Stimulated activated CD8-positive, alpha-beta memory T cell treated with anti-CD3 and anti-CD28 coated beads, Interleukin-12 subunit alpha, Interleukin-12 subunit beta, amount 100 ng/mL, for 1 hour (primary cell): ENCODE measurements around the gene ODC1.
"Not testable (repeated sequence)": the region's sequence is repeated elsewhere in the genome, so short reads cannot be mapped to it uniquely, and the experiment has no call there.

Experiments
- DNase-seq: peaks from one replicate; pipeline ENCODE4 v3.0.0-alpha.2; 2020; ENCODE audit warnings: low read depth

Gene ODC1

DNA sequence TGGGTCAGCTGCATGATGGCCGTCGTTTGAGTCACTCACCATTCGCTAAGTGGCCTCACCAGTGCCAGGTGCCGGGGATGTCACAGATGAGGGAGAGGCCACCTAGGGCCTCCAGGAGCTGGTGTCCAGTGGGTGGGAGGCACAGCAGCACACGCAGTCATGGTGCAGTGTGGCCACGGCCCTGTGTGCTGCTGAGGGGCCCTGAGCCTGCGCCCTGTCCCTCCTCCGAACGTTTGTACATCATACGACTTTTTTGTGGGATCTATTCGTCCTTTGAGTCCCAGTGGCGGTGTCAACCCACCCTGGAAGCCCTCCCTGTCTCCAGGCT, 30.1 kb upstream of the ODC1 start:
- DNase-seq: no peak

DNA sequence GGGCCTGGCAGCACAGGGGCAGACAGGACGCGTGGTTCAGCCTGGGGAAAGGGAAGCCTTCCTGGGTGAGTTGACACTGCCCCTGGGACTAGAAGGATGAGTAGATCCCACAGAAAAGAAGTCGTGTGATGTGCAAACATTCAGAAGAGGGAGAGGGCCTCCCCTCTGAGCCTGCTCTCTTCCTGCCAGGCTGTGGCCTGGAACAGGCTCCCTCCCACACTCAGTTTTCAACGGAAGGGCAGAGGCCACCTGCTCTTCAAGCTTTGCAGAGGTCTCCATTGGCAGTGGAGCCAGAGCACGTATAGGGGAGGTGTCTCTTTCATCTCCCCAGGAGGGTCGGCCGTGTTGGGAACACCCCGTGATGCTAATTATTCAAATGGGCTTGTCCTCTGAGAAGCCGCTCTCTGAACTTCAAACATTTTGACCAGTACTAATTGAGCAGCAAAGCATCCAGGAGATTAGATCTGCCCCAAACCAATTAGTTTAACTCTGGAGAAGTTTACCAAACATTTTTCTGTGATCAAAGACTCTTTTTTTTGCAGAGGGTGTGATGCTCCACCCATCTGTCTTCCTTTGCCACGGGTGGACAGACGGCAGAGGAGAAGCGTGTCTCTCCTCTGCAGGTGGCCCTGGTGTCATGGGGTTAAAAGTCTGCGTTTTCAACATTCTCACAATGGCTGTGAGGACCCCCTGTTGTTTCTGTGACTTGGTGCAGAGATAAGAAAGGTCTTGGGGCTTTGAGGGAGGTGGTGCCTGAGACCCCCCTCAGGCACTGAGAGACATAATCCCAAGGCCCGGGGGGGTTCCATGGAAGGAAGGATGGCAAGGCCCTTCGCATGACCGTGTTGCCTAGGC, 29.5 kb upstream of the ODC1 start:
- DNase-seq: no peak

DNA sequence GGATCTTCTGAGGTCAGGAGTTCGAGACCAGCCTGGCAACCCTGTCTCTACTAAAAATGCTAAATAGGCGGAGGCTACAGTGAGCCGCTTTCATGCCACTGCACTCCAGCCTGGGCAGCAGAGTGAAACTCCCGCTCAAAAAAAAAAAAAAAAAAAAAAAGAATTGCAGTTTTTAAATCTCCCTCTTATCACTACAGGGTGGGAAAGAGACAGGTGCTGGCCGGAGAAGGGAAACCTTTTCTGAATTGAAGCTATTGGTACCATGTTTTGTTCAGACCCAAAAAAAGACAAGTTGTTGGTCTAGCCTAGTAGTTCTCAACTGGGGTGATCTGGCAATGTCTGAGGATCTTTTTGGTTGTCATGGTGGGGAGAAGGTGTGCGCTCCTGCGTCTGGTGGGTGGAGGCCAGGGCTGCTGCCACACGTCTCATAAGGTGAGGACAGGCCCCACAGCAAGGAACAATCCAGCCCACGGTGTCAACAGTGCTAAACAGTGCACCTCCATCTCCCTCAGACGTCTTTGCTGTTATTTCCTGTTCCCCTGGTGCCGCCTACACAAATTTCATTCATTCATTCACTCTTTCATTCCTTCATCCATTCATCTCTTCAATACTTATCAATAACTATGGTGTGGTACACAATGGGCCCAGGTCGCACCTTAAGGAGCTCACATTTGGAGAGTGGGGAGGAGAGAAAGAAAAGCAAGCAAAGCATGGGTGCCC, 28.8 kb upstream of the ODC1 start:
- no peak for DNase-seq

DNA sequence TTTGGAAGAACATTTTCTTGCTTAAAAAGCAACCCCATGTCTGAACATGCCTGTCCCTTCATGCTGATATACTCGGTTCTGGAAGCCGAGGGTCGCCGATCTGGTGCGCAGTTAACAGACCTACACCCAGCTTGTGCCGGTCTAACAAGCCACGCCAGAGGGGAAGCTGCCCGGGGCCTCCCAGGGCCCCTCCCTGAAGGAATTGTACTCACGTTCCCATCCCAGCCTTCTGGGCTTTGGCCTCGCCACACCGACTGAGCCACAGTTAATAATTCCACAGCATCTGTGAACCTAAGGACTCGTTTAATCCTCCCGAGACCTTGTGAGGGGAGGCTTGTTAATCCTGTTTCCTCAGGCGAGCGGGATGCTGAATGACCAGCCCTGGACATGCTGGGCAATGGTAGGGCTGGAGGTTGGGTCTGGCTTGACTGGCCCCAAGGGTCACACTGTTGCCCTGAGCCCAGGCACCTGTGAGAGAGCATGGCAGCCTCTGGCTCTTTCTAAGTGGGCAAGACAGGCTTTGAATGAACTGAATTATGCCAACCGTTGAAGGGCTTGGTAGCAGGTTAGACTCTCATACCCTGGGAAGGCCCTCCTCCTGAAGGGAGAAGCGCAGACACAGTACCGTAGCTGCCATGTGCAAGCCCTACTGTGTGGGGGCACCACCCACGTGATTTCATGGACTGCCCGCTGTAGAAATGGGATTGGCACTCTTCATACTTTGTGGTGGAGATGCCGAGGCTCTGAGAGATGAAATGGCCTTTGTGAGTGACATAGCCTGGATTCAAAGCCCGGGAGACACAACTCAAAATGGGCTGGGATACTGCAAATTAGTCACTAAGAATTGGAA, 27.9 kb upstream of the ODC1 start:
- DNase-seq: no peak

DNA sequence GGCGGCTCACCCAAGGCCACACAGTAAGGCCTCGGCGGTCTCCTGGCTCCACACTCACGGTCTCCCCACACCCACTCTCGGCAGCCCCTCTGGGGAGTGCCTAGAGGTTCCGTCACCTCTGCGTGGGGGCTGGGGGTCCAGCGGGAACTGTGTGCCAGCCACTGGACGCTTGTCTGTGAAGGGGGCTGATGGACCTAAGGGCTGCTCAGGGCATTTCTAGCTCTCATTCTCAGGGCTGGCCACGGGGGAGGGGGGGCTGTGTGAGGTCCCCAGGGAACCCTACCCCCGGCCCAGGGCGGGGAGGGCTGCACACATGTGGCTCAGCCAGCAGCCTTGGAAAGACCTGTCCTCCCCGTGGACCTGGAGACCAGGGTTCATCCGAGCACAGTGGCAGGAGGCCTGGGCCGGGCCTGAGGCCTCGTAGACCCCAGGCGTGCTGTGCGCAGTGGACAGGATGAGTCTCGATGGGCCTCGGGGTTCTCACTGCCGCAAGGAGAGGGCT, 27.1 kb upstream of the ODC1 start:
- DNase-seq: no peak

DNA sequence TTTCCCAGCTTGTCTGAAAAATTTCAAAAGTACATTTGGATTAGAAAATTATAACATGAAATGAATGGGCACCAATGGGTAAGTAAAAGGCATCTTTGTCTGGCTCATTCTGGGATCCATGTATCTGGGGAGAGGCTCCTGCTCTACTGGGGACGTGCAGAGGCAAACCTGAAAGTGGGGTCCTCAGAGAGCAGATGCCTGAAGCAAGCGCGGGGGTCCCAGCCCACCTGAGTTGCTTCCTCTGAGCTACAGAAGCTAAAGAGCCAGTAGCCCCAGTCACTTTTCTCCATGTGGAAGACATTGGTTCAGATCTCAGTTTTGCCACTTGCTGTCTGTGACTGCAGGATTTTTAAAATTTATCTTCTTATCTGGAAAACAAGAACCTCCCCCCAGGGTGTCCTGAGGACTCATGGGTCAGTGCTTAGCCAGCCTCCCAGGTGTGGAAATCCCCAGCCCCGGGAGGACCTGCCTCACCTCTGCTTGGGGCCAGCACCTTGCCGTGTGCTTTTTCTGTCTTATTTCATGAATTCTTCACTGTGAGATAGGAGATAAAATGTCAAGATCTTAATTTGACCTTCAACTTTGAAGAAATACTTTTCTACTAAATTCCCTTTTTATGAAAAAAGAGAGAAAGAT, 25.1 kb upstream of the ODC1 start:
- no peak for DNase-seq

DNA sequence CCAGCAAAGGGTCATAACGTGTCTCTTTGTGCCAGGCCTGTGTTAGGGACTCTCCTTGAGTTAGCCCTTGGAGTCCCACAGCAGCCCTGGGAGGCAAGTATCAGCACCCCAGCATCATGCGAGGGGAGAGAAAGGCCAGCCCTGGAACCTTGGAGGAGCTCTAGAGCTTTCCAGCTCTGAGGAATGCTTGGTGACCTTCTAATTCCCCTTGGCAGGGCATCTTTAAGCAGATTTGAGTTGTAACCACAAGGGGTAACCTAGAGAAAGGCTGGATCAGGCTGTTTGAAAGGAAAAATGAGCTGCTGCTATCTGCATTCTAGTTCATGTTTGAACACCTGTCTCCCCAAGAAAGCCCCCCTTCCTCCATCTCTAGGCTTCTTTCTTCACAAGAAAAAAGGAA, 23.8 kb upstream of the ODC1 start:
- no peak for DNase-seq

DNA sequence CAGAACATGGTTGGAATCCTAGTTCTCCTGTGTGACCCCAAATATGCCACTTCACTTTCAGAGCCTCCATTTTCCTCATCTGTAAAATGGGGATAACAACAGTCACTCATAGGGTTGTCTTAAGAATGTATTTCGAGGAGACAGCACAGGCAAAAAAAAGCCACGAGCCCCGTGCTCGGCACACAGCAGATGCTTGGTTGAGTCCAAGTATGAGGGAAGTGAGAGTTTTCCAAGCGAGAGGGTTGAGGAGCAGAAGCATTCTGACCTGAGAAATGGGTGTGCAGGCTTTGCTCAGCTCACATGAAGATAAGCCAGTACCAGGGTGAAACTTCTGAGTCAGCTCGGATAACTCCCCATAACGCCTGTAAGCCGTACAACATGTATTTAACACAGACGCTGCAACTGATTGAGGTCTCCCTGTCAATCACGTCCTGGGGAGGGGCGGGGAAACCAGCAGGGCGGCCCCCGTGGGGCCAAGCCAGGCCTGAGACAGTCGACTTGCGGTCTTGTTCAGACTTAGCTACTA, 23.0 kb upstream of the ODC1 start:
- DNase-seq: no peak

DNA sequence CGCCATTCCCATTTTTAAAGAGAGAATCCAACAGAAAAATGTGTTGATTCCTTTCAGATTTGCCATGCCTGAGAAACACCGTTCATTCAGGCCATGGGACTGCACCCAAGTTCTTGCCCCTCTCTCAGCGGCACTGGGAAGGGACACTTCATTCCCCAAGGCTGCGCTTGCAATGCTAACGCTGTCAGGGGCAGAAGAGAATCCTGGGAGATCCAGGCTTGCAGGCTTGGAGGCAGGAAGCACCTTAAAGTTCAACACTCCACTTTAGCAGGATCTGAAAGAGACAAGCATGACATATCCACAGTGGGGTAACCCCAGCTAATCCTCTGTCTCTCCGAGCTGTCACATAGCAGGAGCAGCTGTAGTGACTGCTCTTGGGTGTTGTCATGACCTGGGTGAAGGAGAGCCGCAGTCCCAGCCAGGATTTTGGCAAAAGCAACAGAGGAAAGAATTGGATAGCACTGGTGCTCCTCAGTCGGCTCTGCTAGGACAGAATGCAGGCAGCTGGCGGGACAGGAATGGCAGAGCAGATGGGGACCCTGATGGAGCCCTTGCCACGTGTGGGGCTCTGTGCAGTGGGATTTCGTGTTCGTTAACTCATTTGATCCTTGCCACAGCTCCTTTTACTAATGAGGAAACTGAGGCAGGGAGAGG, 22.0 kb upstream of the ODC1 start:
- no peak for DNase-seq

DNA sequence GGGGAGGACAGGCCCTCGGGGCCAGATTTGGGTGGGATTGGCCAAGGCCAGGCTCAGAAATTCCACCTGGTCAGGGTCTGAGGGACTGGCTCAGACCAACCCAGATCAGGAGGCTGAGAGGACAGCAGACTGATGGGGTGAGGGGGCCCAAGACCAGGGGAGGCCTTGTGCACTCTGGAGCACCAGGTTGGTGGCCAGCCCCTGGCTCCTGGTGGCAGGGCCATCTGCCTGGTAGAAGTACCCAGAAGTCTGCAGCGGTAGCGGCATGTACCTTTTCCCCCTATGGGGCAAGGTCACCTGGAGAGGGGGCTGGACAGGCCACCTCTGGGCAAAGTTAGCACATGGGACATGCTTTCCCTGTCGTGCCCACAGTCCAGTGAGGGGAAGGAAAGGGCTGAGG, 21.2 kb upstream of the ODC1 start:
- DNase-seq: no peak

DNA sequence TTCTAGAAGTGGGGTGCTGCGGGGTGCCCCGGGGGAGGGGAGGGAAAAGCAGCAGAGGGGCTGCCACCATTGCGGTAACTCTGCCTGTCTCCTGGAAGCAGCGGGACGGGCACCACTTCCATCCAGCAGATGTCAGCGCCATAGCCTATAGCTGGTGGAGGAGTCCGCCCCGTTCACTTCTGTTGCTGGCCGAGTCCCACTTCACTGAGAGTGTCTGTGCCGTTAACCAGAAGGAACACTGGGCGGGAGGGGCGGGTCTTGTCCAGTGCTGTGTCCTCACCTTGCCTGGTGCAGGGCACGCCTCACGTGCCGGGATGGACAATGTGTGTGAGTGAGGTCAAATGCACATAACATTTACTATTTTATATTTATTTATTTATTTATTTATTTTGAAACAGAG, 19.3 kb upstream of the ODC1 start:
- DNase-seq: no peak

DNA sequence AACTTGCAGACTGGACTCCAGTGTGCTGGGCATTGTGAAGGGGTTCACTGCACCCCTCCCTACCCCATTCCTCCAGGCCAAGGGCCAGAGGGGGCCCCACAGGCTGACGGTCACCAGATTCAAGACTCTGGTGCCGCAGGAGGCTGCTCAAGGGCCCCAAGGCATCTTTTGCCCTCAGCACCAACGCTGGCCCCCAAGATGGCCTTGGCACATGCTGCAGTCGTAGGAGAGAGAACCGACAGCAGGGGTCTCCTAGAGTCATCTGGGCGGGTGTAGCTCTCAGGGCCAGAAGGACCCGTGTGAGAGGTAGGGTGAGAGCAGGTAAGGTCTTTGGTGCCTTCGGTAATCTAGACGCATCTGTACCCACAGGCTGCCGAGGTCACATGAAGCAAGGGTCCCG, 18.7 kb upstream of the ODC1 start:
- no peak for DNase-seq

DNA sequence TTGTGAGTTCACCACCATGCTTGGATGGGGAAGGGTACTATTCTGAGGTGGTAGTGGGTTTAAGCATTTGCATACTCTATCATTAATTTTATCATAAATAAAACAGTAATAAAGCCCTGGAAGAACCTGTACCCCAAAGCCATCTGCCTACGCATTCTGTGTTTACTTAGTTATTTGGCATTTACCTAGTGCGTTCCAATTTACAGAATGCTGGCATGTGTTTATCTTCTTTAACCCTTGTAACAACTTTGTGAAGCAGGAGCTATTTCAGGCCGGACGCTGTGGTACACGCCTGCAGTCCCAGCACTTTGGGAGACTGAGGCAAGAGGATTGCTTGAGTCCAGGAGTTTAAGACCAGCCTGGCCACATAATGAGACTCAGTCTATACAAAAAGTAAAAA, 17.8 kb upstream of the ODC1 start:
- no peak for DNase-seq

DNA sequence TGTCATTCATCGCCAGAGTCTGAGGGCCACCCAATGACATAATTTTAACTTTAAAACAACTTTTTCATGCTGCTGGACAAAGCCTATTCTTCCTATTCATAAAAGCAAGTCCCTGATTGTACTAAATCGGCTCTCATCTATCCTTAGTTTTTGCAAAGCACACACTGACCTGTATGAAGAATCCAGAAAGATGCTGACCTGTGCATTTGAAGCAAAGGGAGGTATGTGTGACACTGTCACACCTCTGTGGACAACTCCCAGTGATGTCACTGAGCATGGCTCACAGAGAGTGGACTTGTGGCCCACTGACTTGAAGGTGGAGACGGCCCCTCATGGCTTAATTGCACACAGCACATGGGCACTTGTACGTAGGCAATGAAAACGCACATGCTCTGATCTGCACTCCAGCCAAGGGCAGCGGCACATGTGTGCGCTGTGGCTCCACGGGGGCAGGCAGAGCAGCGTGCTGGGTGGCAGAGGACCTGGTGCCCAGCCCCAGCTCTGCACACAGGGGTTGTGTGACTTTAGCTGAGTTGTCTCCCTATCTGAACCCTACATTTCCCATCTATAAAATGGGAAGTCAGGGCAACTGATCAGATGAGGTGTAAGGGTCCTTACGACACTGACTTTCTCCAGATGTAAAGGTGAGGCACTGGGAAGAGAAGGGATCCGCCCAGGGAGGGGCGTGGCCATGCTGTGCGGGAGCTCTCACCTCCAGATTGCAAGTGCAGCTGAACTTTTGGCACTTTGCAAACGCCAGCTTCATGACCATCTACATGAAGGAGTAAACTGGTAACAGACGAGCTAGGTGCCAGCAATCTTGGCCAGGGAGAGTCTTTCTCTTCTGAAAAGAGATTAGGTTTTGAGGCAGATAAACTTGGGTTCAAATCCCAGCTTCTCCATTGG, 14.3 kb upstream of the ODC1 start:
- no peak for DNase-seq

DNA sequence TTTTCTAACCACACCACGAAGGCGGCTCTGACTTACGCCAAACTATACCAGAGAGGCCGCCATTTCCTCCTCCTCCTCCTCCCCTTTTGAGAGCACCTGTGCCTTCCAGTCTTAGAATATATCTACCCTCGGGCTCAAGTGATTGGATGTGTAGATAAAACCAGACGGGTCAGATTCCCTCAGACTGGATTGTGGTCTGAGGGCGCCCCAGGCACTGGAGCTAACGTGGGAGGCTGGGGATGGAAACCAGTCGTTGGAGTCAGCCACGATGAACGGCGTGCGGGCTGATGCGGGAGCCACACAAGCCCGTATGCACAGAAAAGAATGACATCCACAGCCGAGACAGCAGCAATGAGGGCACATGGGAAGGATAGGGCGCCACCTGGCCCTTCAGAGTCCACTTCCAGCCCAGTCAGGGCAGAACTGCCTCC, 12.3 kb upstream of the ODC1 start:
- no peak for DNase-seq

DNA sequence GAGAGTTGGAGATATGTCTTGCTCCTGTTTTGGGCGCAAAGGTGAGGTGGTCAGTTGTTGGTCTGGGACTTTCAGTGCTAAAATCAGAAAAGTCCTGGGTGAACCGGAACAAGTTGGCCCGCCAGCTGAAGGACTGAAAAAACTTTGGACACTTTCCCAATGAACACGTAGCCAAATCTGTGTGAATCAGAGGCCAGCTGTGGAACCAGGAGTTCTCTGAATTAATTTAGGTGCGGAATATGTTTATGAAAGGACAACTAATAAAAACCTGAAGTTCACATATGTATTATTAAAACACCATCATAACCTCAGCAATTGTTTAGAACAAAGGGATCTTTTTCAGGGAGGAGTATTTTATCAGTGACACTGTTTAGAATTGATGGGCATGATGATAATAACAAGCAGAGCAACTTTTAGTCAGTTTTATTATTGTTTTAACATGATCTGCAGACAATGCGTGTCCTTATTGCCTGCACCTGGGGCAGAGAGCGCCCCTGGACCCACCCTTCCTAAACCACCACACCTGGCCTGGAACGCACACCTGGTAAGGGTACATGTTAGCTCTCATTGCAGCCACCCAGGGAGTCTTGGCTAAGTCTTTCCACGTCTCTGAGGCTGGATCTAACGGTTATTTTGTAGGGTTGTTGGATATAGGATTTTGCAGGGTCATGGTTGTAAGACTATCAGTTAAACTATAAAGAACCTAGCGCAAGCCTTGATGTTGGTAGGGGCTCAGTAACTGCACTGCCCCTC, 9.9 kb upstream of the ODC1 start:
- no peak for DNase-seq

DNA sequence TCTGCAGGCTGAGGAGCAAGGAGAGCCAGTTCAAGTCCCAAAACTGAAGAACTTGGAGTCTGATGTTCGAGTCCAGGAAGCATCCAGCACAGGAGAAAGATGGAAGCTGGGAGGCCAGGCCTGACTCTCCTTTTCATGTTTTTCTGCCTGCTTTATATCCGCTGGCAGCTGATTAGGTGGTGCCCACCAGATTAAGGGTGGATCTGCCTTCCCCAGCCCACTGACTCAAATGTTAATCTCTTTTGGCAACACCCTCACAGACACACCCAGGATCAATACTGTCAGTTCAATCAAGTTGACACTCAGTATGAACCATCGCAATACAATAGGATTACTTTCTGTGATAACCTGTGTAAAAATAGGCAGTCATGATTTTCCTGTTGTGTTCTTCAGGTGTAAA, 9.1 kb upstream of the ODC1 start:
- DNase-seq: not testable (repeated sequence)

DNA sequence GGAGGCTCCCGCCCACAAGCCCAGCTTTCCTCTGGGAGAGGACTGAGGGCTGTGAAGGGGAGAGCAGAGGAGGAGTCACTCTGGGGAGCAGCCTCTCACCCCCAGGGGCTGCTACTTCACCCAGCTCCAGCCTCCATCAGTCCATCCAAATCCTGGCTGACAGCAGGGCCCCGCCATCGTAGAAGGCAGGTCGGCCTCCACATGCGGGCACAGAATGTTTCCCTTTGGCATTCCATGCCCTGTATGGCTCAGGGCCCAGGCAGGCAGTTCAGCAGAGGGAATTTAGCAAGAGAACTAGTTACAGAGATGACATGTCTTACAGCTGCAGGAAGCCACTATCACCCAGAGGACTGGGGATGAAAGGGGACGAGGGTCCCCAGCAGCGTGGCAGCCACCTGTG, 6.4 kb upstream of the ODC1 start:
- no peak for DNase-seq

DNA sequence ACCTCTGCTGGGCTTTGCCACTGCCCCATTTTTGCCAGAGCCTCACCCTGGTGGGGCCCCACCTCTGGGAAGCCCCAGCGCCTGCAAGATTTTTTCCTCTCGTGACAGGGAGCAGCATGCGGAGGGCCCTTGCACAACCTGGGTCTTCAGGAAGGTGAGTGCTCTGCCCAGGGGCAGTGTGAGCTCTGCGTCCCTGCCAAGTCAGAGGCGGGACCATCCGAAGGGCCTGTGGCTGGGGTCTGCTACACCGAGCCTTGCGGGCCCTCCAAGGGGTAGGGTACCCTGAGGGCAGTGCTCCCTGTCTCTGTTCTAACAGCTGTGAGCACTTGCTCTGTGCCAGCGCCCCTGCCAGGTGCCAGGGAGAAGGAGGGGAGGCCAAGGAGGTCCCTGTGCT, 5.8 kb upstream of the ODC1 start:
- DNase-seq: no peak
